DMS 273 treated with DMSO at 0.1 percent for 48 hours (cell line): ENCODE measurements around the gene NDUFB11.

ENCODE experiments used
- DNase-seq: peaks from one replicate; lab custom pipeline; 2025; lab: John Stamatoyannopoulos, UW

Gene NDUFB11

GRCh38 chrX:47174846-47175587, 30.5 kb upstream of the NDUFB11 start:
- DNase-seq, result no peak

GRCh38 chrX:47174376-47174775, 29.9 kb upstream of the NDUFB11 start:
- no peak for DNase-seq

GRCh38 chrX:47172971-47173792, 28.7 kb upstream of the NDUFB11 start:
- DNase-seq, result no peak

- DNase-seq, result no peak
Measured at GRCh38 chrX:47172549-47172948, 28.0 kb upstream of the NDUFB11 start.

- no peak for DNase-seq
Measured at GRCh38 chrX:47171996-47172395, 27.5 kb upstream of the NDUFB11 start.

- DNase-seq, result no peak
Measured at GRCh38 chrX:47170861-47171692, 26.6 kb upstream of the NDUFB11 start.

GRCh38 chrX:47169726-47170515, 25.4 kb upstream of the NDUFB11 start:
- no peak for DNase-seq

- no peak for DNase-seq
Measured at GRCh38 chrX:47169273-47169672, 24.8 kb upstream of the NDUFB11 start.

- DNase-seq, result no peak
Measured at GRCh38 chrX:47168495-47169073, 24.1 kb upstream of the NDUFB11 start.

GRCh38 chrX:47166126-47166525, 21.6 kb upstream of the NDUFB11 start:
- no peak for DNase-seq

- DNase-seq, result no peak
Measured at GRCh38 chrX:47164420-47164819, 19.9 kb upstream of the NDUFB11 start.

GRCh38 chrX:47162927-47163583, 18.6 kb upstream of the NDUFB11 start:
- no peak for DNase-seq

- no peak for DNase-seq
Measured at GRCh38 chrX:47160781-47161180, 16.3 kb upstream of the NDUFB11 start.

- no peak for DNase-seq
Measured at GRCh38 chrX:47158781-47159180, 14.3 kb upstream of the NDUFB11 start.

- no peak for DNase-seq
Measured at GRCh38 chrX:47158131-47158530, 13.6 kb upstream of the NDUFB11 start.

- no peak for DNase-seq
Measured at GRCh38 chrX:47156611-47157520, 12.4 kb upstream of the NDUFB11 start.

GRCh38 chrX:47151435-47151834, 6.9 kb upstream of the NDUFB11 start:
- no peak for DNase-seq

- no peak for DNase-seq
Measured at GRCh38 chrX:47148946-47149345, 4.4 kb upstream of the NDUFB11 start.
